ENCODE results near the gene TTC28. TPM values are rescaled to one million over a fixed set of nuclear protein-coding genes. Genes with fewer than 3 reads are reported as not detected.

TTC28 gene
- total and polyA plus RNA-seq, 2 donors (not counting 3 experiments of a cell fraction or from before 2014, with no cell fraction given), result 16.5 to 51.1 TPM

- no peaks in the 10 kb centered on the region for H4K20me1 ChIP-seq (replicated peaks; ENCODE audit: control insufficient read depth, extremely low read depth, insufficient read depth, low read length)
- no peaks in the 10 kb centered on the region for H3K9me3 ChIP-seq (replicated peaks; ENCODE audit: control insufficient read depth, insufficient read depth, low read length)
- no peak overlapping the region for H3K9ac ChIP-seq (replicated peaks; ENCODE audit: extremely low read depth, insufficient read depth, low read length)
- H3K79me2 ChIP-seq (ENCODE audit: control insufficient read depth, insufficient read depth, low read length), result no peaks in the 10 kb centered on the region
- no peak overlapping the region for H3K4me3 ChIP-seq (replicated peaks in 1 of 3; ENCODE audit: insufficient read depth in 1 of 3, low read depth in 1 of 3, low read length in 3 of 3)
- DNase-seq (ENCODE audit: low read depth, low spot score) (no peak), FAIRE-seq (no peak)
- dilution Hi-C loops (cut with MboI; ENCODE audit: extremely low pct_ligation_motif_present, low sequenced_read_pairs) (no loop called here), intact Hi-C loops (cut with micrococcal nuclease) (no loop called here)
- POLR2A ChIA-PET, result no interaction called here
- H3K27me3 ChIP-seq (ENCODE audit: control insufficient read depth in 2 of 2, insufficient read depth in 2 of 2, low read length in 2 of 2), result no peaks in the 10 kb centered on the region
- no peak overlapping the region for H3K27ac ChIP-seq (ENCODE audit: insufficient read depth, low read depth, low read length)
- no peak overlapping the region for H2AFZ ChIP-seq (ENCODE audit: low read depth, low read length)
- no peaks in the 10 kb centered on the region for H3K4me1 ChIP-seq (ENCODE audit: control insufficient read depth, extremely low read depth, insufficient read depth, low read length)
- peaks cover 0 to 10% of the 10 kb centered on the region in 2 experiments for H3K36me3 ChIP-seq (ENCODE audit: control insufficient read depth in 2 of 2, extremely low read depth in 1 of 2, insufficient read depth in 2 of 2, low read length in 2 of 2)
- CTCF ChIA-PET, result interaction anchor here (5.0 kb wide), 1 partner anchor 16 kb away, joined by 20 read pairs; no protein-coding TSS in a partner anchor
- H3K9me1 ChIP-seq (replicated peaks; ENCODE audit: control insufficient read depth, extremely low read depth, insufficient read depth, low read length), result no peaks in the 10 kb centered on the region
- TF ChIP-seq CTCF (IDR thresholded peaks at IDR 0.05; ENCODE audit: extremely low read depth in 1 of 2, insufficient read depth in 1 of 2, low read depth in 1 of 2, low read length in 2 of 2), result no peak
- TF ChIP-seq MYC (IDR thresholded peaks at IDR 0.05; ENCODE audit: low read depth, low read length), result no peak
- TF ChIP-seq FOS (IDR thresholded peaks at IDR 0.05; ENCODE audit: borderline replicate concordance, insufficient read depth, low read length), result no peak
- no peak for TF ChIP-seq MAX (IDR thresholded peaks at IDR 0.05; ENCODE audit: insufficient read depth, insufficient read length)
- no peak for TF ChIP-seq GATA2 (IDR thresholded peaks at IDR 0.05; ENCODE audit: insufficient read depth, insufficient read length, low read depth, low read length)
- no peak for TF ChIP-seq POLR2AphosphoS5 (IDR thresholded peaks at IDR 0.05; ENCODE audit: insufficient read depth, low read depth, low read length)
- TF ChIP-seq JUN (IDR thresholded peaks at IDR 0.05; ENCODE audit: borderline replicate concordance, insufficient read depth, insufficient read length, low read depth), result no peak
- TF ChIP-seq POLR2A (IDR thresholded peaks at IDR 0.05; ENCODE audit: low read depth, low read length), result no peak
- TF ChIP-seq EZH2 (IDR thresholded peaks at IDR 0.05; ENCODE audit: borderline replicate concordance, low read depth, low read length, severe bottlenecking), result no peak
- BruUV-seq (replicated peaks), result no TSS peak
- H3K4me2 ChIP-seq (ENCODE audit: insufficient read depth, low read length), result no peak overlapping the region
Measured at GRCh38 chr22:28096161-28096560, 583.5 kb downstream of the TTC28 start.

All from endothelial cell of umbilical vein (primary cell).